HCT116 (cell line): ENCODE results near the gene TMEM91. TPM values are rescaled to one million over a fixed set of nuclear protein-coding genes. Genes with fewer than 3 reads are reported as not detected.

ENCODE experiments used
- ATAC-seq: fragments of 200-7000 bp; cut with Tn5 transposase; 2 replicates; pipeline ENCODE4 v1.9.1; 2020; ENCODE audit warnings: mild to moderate bottlenecking, moderate library complexity
- BruUV-seq: library from RNA; stranded (reverse); fragments of 400-500 nt; replicated peaks from 2 replicates; lab custom pipeline; 2021; lab: Mats Ljungman, UMichigan
- CTCF ChIA-PET: fragments of 300-600 bp; sonication (Branson Sonifier 250); formaldehyde crosslinking; loops from one replicate; lab custom pipeline; 2021; ENCODE audit warnings: antibody characterized with exemption; lab: Charles Lee
- POLR2A ChIA-PET: fragments of 300-600, 350-600 bp; sonication (Branson Sonifier 250); formaldehyde crosslinking; loops from one replicate; lab custom pipeline; 2021; ENCODE audit warnings: antibody characterized with exemption; lab: Charles Lee
- RAD21 ChIA-PET, 2 experiments: fragments of 300-600 bp; sonication (Branson Sonifier 250); formaldehyde crosslinking; loops; one replicate each; lab custom pipeline; 2023; ENCODE audit warnings: low total read pairs in 2 of 2; ENCODE audit not compliant: uncharacterized antibody in 2 of 2, unreplicated experiment in 2 of 2, low non-redundant PET in 1 of 2; lab: Charles Lee
- DNase-seq: peaks from one replicate; pipeline ENCODE4 v3.0.0-alpha.2; 2010; ENCODE audit warnings: low read depth, low spot score
- H2AFZ ChIP-seq: fragments of 200-600 bp; shearing (Covaris generic), sonication (generic); 2 replicates; pipeline ENCODE4 v1.6.1; 2017; ENCODE audit warnings: low read depth, mixed run types, mixed read lengths, antibody characterized with exemption, low read length; ENCODE audit not compliant: poor library complexity, severe bottlenecking
- H3K27ac ChIP-seq: 2 replicates; pipeline ENCODE4 v1.5.1; 2012; ENCODE audit warnings: low read depth, low read length
- H3K27me3 ChIP-seq: fragments of 200-600 bp; sonication (generic); 2 replicates; pipeline ENCODE4 v1.6.1; 2016; ENCODE audit warnings: mixed run types, low read length, mixed read lengths; ENCODE audit not compliant: insufficient read depth
- H3K36me3 ChIP-seq, 2 experiments: fragments of 200-500 bp in 1 of 2; fragments of 200-600 bp in 1 of 2; sonication (Bioruptor generic) in 1 of 2; sonication (generic) in 1 of 2; 2 replicates each; pipeline versions ENCODE4 v1.5.1 to v1.6.1; 2014 to 2016; ENCODE audit warnings: low read length in 2 of 2, inconsistent platforms in 1 of 2, mixed read lengths in 1 of 2, mixed run types in 1 of 2; ENCODE audit not compliant: insufficient read depth in 2 of 2, control insufficient read depth in 1 of 2
- H3K4me1 ChIP-seq, 2 experiments: fragments of 200-600 bp in 1 of 2; sonication (generic) in 1 of 2; 2 replicates each; pipeline versions ENCODE4 v1.5.1 to v1.6.1; 2012 to 2017; ENCODE audit warnings: low read length in 2 of 2, inconsistent platforms in 1 of 2, mild to moderate bottlenecking in 1 of 2, mixed read lengths in 1 of 2, mixed run types in 1 of 2, moderate library complexity in 1 of 2; ENCODE audit not compliant: insufficient read depth in 2 of 2, control insufficient read depth in 1 of 2
- H3K4me2 ChIP-seq: fragments of 200-600 bp; sonication (generic); 2 replicates; pipeline ENCODE4 v1.6.1; 2017; ENCODE audit warnings: mixed run types, low read length, mixed read lengths
- H3K4me3 ChIP-seq, 2 experiments: fragments of 200-600 bp in 1 of 2; sonication (generic) in 1 of 2; replicated peaks in 1 of 2; 2 replicates each; pipeline ENCODE4 v1.5.1; 2011 to 2016; ENCODE audit warnings: low read length in 2 of 2, control low read depth in 1 of 2, low read depth in 1 of 2, mild to moderate bottlenecking in 1 of 2, mixed read lengths in 1 of 2, mixed run types in 1 of 2
- H3K79me2 ChIP-seq: fragments of 200-600 bp; sonication (generic); 2 replicates; pipeline ENCODE4 v1.6.1; 2017; ENCODE audit warnings: mild to moderate bottlenecking, mixed run types, low read length, moderate library complexity, mixed read lengths; ENCODE audit not compliant: insufficient read depth
- H3K9ac ChIP-seq: fragments of 200-600 bp; sonication (generic); 2 replicates; pipeline ENCODE4 v1.6.1; 2016; ENCODE audit warnings: low read length, mixed read lengths
- H3K9me2 ChIP-seq: fragments of 200-600 bp; sonication (generic), shearing (Covaris generic); 2 replicates; pipeline ENCODE4 v1.6.1; 2017; ENCODE audit warnings: mixed run types, mild to moderate bottlenecking, moderate library complexity; ENCODE audit not compliant: insufficient read depth
- H3K9me3 ChIP-seq, 2 experiments: fragments of 200-500 bp in 1 of 2; fragments of 200-600 bp in 1 of 2; sonication (Bioruptor generic) in 1 of 2; sonication (generic) in 1 of 2; 2 replicates each; pipeline ENCODE4 v1.6.1; 2014 to 2017; ENCODE audit warnings: low read length in 2 of 2, mixed read lengths in 2 of 2, inconsistent platforms in 1 of 2, low read depth in 1 of 2, mild to moderate bottlenecking in 1 of 2, mixed run types in 1 of 2, moderate library complexity in 1 of 2; ENCODE audit not compliant: control insufficient read depth in 1 of 2, insufficient read depth in 1 of 2
- H4K20me1 ChIP-seq: fragments of 200-600 bp; sonication (generic), shearing (Covaris generic); 2 replicates; pipeline ENCODE4 v1.6.1; 2017; ENCODE audit warnings: mixed run types, mild to moderate bottlenecking, moderate library complexity; ENCODE audit not compliant: insufficient read depth
- CBX3 ChIP-seq: IDR thresholded peaks from 2 replicates; pipeline ENCODE4 v1.6.1; 2012; ENCODE audit warnings: low read depth
- CEBPB ChIP-seq: IDR thresholded peaks from 2 replicates; pipeline ENCODE4 v1.6.1; 2012; ENCODE audit warnings: low read depth
- EGR1 ChIP-seq: IDR thresholded peaks from 2 replicates; pipeline ENCODE4 v1.6.1; 2012; ENCODE audit warnings: low read depth
- ELF1 ChIP-seq: IDR thresholded peaks from 2 replicates; pipeline ENCODE4 v1.6.1; 2012; ENCODE audit warnings: low read depth, borderline replicate concordance
- EZH2phosphoT487 ChIP-seq: fragments of 200-600 bp; IDR thresholded peaks from 2 replicates; pipeline ENCODE4 v1.6.1; 2018; ENCODE audit warnings: antibody characterized with exemption, borderline replicate concordance
- FOSL1 ChIP-seq: IDR thresholded peaks from 2 replicates; pipeline ENCODE4 v1.6.1; 2012; ENCODE audit warnings: low read depth
- POLR2A ChIP-seq: IDR thresholded peaks from 2 replicates; pipeline ENCODE4 v1.7.0; 2011; ENCODE audit warnings: borderline replicate concordance; ENCODE audit not compliant: insufficient read depth, insufficient read length; ENCODE audit errors: extremely low read depth
- RAD21 ChIP-seq: IDR thresholded peaks from 2 replicates; pipeline ENCODE4 v1.6.1; 2012; ENCODE audit warnings: low read depth, mild to moderate bottlenecking
- ZFX ChIP-seq: fragments of 450-650 bp; IDR thresholded peaks from 2 replicates; pipeline ENCODE4 v1.6.1; 2017
- intact Hi-C: fragments of 100-400 bp; cut with micrococcal nuclease; formaldehyde crosslinking; loops from 2 replicates; pipeline ENCODE4 v1.10.0; 2022
- total RNA-seq: library from RNA; stranded (reverse); gene quantifications from one replicate; pipeline ENCODE4 v1.2.1, GENCODE V29; 2021; ENCODE audit not compliant: unreplicated experiment
- TF ChIP-seq, protein P1 (sequence below): IDR thresholded peaks from 2 replicates; pipeline ENCODE4 v1.6.1; 2012
- TF ChIP-seq, protein P2 (sequence below): IDR thresholded peaks from 2 replicates; pipeline ENCODE4 v1.6.1; 2011; ENCODE audit warnings: mild to moderate bottlenecking, low read length, moderate library complexity; ENCODE audit not compliant: insufficient replicate concordance; ENCODE audit errors: extremely low read depth

The TMEM91 gene
- total RNA-seq, 1 experiment from 2014 or later: 4.4 TPM

DNA sequence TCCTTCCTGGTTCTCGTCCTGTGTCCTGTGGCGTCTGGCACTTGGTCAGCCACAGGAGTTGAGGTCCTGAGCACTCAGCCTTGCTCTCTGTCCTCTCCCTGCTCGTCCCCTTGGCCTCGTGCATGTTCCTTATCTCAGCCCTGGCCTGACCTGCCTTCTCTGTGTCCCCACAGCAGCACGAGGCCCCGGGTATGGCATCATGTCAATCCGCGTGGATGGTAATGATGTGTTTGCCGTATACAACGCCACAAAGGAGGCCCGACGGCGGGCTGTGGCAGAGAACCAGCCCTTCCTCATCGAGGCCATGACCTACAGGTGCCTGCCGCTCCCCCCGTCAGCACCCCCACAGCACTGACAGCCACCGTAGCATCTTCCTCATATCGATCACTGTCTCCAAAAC, 46.1 kb downstream of the TMEM91 start (continued):
- TF ChIP-seq EZH2phosphoT487: no peak
- no peak for TF ChIP-seq RAD21

DNA sequence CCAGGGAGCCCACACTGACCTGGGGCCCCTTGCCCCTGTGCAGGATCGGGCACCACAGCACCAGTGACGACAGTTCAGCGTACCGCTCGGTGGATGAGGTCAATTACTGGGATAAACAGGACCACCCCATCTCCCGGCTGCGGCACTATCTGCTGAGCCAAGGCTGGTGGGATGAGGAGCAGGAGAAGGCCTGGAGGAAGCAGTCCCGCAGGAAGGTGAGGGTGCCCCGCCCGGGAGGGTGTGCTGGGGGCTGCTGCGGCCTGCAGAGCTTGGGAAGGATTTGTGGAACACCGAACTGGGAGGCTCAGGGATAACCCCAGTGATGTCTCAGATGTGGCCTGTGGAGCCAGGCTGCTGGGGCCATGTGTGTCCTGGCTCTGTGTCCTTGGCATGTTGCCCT, 46.6 kb downstream of the TMEM91 start:
- ChIA-PET CTCF (no interaction called here), RAD21 (no interaction called here), POLR2A (no interaction called here)
- no TSS peak for BruUV-seq
- DNase-seq: no peak
- Histone ChIP-seq H3K9me3 (no peaks in the 10 kb centered on the region), H3K9ac (no peak overlapping the region), H3K79me2 (no peaks in the 10 kb centered on the region), H4K20me1 (no peaks in the 10 kb centered on the region), H3K27ac (no peak overlapping the region), H3K9me2 (no peaks in the 10 kb centered on the region), H2AFZ (no peak overlapping the region), H3K36me3 (peaks cover 3% of the 10 kb centered on the region in 2 experiments; a peak in 2 of 4 replicates), H3K4me3 (no peak overlapping the region), H3K27me3 (no peaks in the 10 kb centered on the region), H3K4me2 (no peak overlapping the region), H3K4me1 (peaks cover 0 to 5% of the 10 kb centered on the region in 2 experiments; a peak in 2 of 4 replicates)
- intact Hi-C loops: no loop called here
- no peak for TF ChIP-seq CBX3
- TF ChIP-seq, protein P1, sequence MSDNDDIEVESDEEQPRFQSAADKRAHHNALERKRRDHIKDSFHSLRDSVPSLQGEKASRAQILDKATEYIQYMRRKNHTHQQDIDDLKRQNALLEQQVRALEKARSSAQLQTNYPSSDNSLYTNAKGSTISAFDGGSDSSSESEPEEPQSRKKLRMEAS: no peak
- ATAC-seq: no peak

DNA sequence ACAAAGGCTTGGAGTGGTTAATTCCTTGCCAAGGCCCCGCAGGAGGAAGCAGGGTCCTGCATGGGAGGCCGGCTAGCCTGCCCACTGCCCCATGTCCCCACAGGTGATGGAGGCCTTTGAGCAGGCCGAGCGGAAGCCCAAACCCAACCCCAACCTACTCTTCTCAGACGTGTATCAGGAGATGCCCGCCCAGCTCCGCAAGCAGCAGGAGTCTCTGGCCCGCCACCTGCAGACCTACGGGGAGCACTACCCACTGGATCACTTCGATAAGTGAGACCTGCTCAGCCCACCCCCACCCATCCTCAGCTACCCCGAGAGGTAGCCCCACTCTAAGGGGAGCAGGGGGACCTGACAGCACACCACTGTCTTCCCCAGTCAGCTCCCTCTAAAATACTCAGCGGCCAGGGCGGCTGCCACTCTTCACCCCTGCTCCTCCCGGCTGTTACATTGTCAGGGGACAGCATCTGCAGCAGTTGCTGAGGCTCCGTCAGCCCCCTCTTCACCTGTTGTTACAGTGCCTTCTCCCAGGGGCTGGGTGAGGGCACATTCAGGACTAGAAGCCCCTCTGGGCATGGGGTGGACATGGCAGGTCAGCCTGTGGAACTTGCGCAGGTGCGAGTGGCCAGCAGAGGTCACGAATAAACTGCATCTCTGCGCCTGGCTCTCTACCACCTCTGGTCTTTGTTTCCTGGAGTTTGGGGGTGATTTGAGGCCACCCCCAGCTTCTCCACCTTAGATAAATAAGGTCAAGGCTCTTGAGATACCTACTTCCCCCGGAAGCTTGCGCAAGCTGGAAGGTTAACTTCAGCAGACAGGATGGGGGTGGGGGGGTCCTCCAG, 48.2 kb downstream of the TMEM91 start:
- Histone ChIP-seq H3K36me3 (peaks cover 0 to 3% of the 10 kb centered on the region in 2 experiments; a peak in 1 of 4 replicates), H3K9ac (no peak overlapping the region), H3K4me3 (no peak overlapping the region), H3K9me3 (no peaks in the 10 kb centered on the region), H3K9me2 (no peaks in the 10 kb centered on the region), H3K4me1 (peaks cover 0 to 5% of the 10 kb centered on the region in 2 experiments; a peak in 2 of 4 replicates), H4K20me1 (no peaks in the 10 kb centered on the region), H3K27me3 (no peaks in the 10 kb centered on the region), H3K4me2 (no peak overlapping the region), H3K79me2 (no peaks in the 10 kb centered on the region), H2AFZ (no peak overlapping the region), H3K27ac (no peak overlapping the region)
- no TSS peak for BruUV-seq
- intact Hi-C loops: no loop called here
- no peak for DNase-seq
- POLR2A ChIA-PET: no interaction called here
- RAD21 ChIA-PET: no interaction called here
- CTCF ChIA-PET: no interaction called here
- no peak for ATAC-seq
- TF ChIP-seq, protein P2, sequence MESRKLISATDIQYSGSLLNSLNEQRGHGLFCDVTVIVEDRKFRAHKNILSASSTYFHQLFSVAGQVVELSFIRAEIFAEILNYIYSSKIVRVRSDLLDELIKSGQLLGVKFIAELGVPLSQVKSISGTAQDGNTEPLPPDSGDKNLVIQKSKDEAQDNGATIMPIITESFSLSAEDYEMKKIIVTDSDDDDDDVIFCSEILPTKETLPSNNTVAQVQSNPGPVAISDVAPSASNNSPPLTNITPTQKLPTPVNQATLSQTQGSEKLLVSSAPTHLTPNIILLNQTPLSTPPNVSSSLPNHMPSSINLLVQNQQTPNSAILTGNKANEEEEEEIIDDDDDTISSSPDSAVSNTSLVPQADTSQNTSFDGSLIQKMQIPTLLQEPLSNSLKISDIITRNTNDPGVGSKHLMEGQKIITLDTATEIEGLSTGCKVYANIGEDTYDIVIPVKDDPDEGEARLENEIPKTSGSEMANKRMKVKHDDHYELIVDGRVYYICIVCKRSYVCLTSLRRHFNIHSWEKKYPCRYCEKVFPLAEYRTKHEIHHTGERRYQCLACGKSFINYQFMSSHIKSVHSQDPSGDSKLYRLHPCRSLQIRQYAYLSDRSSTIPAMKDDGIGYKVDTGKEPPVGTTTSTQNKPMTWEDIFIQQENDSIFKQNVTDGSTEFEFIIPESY: no peak
- TF ChIP-seq CBX3: no peak
- TF ChIP-seq ELF1: no peak
- TF ChIP-seq CEBPB: no peak
- no peak for TF ChIP-seq FOSL1
- TF ChIP-seq POLR2A: no peak
- TF ChIP-seq RAD21: no peak
- no peak for TF ChIP-seq EGR1
- TF ChIP-seq, protein P1: no peak
- no peak for TF ChIP-seq ZFX
- TF ChIP-seq, all 23 proteins: peak for 0
